Ramos (cell line): ENCODE measurements around the gene DNASE2B.

ENCODE experiments used
- in situ Hi-C: fragments of 300-500 bp; cut with MboI; formaldehyde crosslinking; loops from one replicate; pipeline ENCODE4 v1.14.3; 2022; ENCODE audit warnings: low sequenced_read_pairs; ENCODE audit not compliant: unreplicated experiment

Gene DNASE2B, protein sequence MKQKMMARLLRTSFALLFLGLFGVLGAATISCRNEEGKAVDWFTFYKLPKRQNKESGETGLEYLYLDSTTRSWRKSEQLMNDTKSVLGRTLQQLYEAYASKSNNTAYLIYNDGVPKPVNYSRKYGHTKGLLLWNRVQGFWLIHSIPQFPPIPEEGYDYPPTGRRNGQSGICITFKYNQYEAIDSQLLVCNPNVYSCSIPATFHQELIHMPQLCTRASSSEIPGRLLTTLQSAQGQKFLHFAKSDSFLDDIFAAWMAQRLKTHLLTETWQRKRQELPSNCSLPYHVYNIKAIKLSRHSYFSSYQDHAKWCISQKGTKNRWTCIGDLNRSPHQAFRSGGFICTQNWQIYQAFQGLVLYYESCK

GRCh38 chr1:84398175-84399155, at the start of gene DNASE2B:
Gene DNASE2B, plus strand, starts transcription at chr1:84398484. Its CDS starts 81 bp downstream, at chr1:84398565.
- in situ Hi-C loops, result no loop called here

DNA sequence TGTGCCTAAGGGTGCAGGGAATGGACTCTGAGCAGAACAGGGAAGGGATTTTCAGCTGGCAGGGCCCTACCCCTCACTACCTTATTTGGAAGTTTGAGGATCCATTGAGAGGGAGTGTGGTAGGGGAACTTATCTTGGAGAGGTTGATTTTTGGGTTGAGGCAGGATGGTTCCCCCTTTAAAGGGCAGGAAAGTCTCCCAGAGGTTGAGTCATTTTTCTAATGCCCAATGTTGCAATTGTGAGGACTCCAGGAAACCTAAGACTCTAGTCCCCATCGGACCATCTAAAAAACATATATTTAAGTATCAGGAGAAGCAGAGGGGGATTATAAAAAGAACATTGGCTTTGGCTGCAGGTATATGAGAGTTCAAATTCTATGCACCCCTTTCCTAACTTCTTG, 49.5 kb upstream of the DNASE2B start:
- in situ Hi-C loops, result no loop called here

DNA sequence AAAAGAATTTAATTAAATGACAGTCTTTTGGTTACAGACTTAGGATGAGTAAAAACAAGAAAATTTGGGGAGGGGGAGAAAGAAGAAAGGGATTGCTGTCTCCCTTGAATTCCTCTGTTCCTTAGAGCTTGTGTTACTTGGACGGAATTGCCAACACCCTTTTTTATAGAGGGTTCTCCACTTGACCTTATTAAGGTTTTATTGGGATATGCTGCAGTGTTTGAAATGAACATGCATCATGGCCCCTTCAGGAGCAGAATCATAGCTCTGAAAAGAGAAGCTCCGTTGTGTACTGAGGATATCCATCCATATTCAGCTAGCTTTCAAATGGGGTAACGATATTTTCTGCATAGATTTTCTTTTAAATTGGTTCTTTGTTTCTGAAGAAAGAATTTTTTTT, 48.2 kb upstream of the DNASE2B start:
- in situ Hi-C loops, result no loop called here

DNA sequence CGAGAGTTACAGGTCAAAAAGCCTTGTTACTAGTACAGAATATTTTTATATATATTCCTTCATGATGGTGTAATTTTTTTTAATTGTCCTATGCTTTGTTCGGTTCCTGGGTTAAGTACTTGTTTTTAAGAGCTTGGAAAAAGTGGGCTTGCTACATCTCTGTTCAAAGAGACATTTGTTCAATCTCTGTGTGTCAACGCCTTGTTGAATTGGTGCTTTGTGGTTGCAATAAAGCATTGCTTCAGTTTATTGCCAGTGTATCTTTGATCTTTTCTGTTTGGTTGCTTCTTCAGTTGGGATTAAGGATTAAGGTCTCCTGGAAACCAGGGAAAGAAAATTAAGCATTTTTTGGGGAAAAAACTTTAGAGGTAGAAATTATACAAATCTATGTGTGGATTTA, 47.7 kb upstream of the DNASE2B start:
- in situ Hi-C loops, result no loop called here

- in situ Hi-C loops, result no loop called here
Observed at GRCh38 chr1:84352298-84353106, 45.8 kb upstream of the DNASE2B start.

DNA sequence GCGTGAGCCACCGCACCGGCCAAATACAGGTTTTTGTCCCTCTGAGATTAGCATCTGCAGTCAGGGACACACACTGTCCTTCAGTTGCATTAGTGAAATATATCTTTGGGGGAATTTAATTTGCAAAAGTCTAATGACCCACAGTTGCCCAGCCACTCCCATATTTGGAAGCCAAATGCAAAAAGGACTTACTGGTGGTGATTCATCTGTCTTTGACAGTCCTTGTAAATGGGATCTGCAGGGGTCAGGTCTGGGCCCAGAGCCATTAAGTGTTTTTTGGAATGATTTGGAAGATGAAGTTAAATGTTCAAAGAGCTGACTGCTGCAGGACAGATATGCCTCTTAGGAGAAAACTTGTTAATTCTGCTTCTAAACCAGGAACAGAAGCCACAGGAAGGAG, 44.6 kb upstream of the DNASE2B start:
- in situ Hi-C loops, result no loop called here

DNA sequence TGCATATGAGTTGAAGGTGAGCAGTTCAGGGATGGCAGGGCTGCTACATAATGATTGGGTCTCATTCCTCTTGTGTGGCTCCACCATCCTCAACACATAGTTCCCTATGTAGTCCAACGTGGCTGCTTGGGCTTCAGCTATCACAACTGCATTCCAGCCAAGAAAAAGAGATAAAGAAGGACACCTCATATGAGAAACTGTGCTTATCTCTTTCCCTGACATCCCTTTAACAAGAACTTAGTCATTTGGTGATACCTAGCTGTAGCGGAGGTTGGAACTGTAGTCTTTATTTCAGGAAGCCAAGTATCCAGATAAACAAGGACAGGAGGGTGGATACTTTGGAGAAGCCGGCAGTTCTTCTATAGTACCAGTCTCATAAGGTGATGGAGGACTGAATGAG, 42.7 kb upstream of the DNASE2B start:
- in situ Hi-C loops, result no loop called here

- in situ Hi-C loops, result no loop called here
Observed at GRCh38 chr1:84356881-84357280, 41.4 kb upstream of the DNASE2B start.

DNA sequence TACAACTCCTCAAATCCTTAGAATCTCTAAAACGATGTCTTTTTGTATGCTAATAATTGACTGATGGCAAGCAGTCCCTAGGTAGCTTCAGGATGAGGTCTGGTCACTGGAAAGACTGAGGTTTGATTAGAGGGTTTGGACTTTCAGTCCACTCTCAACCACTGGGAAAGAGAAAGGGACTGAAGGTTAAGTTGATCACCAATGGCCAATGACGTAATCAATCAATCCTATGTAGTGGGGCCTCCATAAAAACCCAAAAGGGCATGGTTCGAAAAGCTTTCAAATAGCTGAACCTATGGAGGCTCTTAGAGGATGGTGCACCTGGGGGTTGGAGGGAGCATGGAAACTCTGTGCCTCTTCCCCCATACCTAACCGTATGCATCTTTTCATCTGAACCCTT, 39.6 kb upstream of the DNASE2B start:
- in situ Hi-C loops, result no loop called here

DNA sequence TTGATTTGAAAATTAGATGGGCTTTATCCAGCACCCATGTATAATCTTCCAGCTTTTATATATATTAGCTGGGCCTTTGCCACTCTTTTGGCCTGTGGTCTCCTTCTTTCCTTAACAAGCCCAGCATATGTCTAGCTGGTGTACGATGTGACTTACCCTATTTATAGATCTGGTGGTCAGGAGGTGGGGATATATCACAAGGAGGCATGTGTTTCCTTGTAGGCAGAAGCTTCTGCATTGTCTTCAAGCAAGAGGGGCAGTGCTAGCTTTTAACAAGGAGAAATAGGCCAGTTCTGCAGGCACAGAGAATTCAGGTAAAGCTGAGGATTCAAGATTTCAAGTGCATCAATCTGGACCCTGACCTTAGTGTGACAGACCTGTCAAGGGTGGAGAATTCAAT, 38.0 kb upstream of the DNASE2B start:
- in situ Hi-C loops, result no loop called here

DNA sequence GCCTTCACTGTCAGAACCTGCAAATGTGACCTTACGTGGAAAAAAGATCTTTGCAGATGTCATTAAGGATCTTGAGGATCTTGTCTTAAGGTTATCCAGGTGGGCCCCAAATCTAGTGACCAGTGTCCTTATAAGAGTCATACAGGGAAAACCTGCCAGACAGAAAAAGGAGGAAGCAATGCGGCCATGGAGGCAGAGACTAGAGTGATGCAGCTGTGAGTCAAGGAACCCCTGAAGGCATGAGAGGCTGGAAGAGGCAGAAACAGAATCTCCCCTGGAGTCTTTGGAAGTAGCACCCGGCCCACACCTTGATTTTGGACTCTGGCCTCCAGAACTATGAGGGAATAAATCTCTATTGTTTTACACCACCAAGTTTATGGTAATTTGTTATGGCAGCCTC, 36.5 kb upstream of the DNASE2B start:
- in situ Hi-C loops, result no loop called here

GRCh38 chr1:84363019-84363418, 35.3 kb upstream of the DNASE2B start:
- in situ Hi-C loops, result no loop called here

DNA sequence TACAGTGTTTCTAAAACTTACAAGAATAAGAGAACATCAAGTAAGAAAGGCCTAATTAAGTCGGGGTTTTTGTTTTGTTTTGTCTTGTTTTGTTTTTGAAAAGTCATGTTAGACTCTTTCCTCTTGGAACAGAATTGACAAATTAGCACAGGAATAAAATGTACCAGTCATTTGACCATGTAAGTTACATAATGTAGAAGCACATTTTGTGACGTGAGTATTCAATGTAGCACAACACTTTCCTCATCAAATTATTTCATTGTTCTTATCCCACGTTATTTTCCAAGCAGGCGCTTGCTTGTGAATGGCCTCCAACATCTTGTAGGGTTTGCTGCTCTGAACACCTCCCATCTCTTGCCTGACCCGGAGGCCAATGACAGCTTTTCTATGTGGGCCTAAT, 34.7 kb upstream of the DNASE2B start:
- in situ Hi-C loops, result no loop called here

DNA sequence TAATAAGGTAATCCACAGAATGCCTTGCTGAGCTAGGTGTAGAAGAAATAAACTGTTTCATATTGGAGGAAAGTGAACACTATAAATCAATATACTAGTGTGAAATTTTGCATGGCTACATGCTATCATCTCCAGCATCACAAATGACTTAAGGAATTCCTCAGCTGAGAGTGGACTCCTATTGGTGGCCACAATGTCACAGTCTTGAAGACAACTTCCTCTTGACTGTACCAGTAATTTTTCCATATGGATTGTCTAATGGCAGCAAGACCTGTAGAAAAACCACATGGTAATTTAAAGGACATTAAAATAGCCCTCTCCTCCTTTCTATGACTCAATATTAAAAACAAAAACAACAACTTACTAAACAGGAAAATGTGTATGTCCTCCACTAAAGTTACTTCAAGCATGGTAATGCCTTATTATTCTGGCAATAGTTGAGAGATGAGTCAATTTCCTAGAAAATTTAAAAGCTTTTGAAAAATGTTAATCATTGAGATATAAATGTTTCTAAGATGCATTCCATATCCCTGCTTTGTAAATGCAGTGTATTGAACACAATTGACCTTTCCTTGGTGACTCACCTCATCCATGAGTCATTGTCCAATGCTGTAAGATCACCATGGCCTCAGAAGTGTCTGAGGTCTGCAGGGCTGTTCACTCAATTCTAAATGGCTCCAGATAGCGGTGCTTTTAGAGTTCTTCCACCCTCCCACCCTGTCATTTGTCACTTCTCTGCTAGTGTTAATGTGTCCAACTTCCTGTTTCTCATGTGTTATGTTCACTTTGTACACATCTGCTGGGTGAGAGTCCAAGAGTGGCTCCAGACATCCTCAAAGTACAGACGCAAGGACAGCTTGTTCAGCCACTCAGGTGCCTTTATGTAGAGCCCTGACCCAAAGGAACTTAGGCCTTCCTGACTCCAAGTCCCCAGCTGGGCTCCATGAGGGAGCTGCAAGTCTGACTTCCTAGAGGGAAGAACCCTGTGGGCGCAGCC, 32.8 kb upstream of the DNASE2B start:
- in situ Hi-C loops, result no loop called here

DNA sequence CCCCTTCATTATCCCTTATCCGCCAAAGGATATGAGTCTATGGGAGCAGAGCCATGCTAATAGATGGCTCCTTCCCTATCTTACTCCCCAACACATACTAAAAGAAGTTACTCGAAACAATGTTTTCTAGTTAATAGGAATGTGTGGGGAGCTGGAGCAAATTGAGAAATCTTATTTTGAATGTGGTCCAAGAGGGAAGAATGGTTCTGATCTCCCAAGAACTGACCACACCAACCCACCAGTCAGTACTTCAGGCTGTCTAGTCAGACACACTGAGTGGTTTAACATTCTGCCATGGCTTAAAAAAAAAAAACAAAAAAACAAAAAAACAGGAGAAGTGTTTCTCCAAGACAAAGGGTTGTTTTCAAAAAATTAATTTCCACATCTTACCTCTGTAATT, 31.5 kb upstream of the DNASE2B start:
- in situ Hi-C loops, result no loop called here

DNA sequence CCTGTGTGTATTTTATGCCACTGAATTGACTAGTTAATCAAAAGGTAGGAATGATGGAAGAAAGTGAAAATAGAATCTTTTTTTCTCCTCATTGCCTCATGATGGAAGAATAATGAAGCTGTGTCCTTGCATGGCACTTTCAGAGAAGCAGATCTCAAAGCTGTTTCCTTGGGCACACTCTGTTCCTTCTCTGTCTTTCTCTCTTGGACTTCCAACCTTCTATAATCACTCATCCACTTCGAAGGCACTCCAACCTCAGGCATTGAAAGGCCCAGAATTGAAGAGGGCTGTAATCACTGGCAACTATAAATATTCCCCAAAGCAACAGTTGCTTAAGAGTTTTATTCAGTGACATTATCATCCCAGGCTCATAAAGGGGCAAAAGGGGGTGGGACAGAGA, 31.1 kb upstream of the DNASE2B start:
- in situ Hi-C loops, result no loop called here

DNA sequence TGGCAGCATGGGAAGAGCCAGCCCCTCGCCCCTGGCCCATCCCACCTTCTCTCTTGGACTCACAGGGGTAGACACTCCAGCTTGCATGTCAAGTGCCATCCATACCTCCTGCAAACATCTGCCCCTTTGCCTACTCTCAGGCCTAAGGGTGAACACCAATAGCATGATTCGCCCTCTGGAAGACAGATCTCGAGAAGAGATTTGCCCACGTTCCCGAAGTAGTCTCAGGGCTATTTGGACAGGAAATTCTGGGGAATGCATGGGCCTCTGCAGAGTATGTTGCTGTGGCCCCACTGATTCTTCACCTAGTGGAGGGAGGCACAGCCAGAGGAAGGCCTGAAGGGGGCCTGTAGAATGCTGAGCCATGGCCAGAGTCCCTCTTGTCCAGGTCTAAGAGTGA, 29.8 kb upstream of the DNASE2B start:
- in situ Hi-C loops, result no loop called here

DNA sequence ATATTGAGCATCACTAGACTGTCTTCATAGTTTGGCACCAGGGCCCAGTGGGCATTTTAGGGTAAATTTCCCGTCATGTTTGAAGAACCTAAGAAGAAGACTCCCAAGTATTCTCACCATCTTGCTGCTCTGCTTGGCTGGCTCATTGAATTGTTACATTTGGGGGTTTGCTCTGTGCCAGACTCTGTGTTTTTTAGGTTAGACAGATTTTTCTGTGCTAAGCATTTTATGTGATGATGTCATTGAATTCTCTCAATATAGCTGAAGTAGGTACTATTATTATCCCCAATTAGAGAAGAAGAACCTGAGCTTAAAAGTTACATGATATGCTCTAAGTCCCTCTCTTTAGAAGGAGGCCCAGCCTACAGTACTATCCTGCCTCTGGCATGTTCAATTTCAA, 28.0 kb upstream of the DNASE2B start:
- in situ Hi-C loops, result no loop called here

GRCh38 chr1:84370831-84371394, 27.4 kb upstream of the DNASE2B start:
- in situ Hi-C loops, result no loop called here
